ENCODE measurements around the gene LRRIQ1.

Gene LRRIQ1, protein sequence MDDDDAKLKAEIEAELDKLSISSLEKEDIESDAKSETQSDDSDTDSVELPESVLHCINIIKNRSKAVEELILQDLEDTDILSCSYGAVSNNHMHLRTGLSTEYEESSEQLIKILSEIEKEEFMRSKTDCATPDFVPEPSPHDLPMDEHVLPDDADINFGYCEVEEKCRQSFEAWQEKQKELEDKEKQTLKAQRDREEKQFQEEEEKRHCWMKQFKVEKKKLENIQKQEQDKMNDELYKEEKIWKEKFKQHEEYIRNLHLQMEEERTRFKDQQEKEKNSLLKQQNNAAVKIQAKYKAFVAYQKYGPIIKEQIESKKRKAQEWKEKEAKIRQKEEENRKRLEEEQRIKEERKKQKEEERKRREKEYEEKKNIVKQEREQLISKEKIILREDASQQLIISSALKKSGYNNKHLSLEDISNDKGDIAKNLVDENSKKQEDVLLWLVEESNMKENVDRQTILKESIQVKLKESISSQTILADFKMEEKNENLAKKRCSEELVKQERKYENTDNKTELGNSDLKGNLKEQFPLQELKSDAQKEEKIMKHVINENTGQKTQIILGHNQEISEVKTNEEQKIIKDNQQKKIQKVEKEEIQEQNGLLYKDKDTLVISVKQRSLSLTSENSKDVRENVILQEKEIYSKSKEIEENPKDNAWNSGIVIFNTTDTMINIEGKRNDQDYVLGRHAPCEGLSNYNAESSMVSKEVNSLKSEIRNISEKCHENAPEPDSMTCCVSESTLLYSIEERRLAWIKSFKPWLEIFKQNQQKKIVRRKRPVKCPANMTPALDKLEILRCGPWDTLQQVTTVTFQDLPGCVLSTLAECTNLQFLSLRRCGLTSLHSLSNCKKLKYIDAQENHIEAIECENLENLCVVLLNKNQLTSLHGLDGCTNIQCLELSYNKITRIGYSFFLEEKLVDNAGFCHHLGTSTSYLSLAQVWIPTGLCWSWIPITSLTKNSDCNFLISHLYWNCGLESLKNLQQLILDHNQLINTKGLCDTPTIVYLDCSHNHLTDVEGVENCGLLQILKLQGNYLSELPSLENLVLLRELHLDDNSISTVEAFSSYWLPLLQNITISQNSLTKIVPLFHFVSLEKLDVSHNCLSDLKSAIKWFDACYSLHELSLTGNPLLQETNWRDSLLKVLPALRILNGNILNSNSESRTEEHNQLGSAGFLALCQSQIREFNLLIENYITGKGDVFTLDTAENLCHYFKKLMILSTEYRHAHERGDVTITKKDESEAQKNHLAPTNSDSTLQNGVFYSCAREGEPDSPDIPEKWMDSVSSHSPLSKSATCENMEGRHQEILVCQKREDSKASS (N-terminal part only)

DNA sequence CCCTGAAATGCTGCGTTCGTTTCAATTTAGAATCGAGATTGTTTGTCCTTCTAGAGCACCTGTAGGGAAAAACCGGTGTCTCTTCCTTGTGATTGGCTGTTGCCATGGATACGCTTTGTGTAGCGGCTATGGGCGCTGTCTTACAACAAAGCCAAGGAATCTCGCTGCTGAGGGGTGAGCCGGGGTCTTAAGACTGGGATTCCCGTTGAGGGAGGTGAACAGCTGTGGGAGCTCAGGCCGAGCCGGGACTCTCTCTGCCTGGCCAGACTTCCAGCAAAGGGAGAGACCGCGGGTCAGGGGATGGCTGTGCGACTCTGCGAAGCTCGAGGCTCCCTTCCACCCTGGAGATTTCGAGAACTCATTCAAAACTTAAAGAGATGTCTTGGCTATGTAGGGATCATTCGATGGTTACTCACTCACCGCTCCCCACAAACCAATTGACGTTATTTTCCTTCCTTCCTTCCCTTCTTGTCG lies at the start of gene LRRIQ1, which contains the start of gene TSPAN19:
Gene LRRIQ1, plus strand, starts transcription at position 118 of the 474 bp plus-strand sequence. CDS start 1,826 bp downstream, outside the sequence.
Gene TSPAN19, minus strand, starts transcription at position 44 of the 474 bp plus-strand sequence. CDS start 6,331 bp downstream, outside the sequence.
- no peaks in the 10 kb centered on the region for H3K36me3 ChIP-seq (ENCODE audit: insufficient read depth, low read length)
- H3K79me2 ChIP-seq (ENCODE audit: insufficient read depth, low read length) = no peaks in the 10 kb centered on the region
- TF ChIP-seq, protein P1, sequence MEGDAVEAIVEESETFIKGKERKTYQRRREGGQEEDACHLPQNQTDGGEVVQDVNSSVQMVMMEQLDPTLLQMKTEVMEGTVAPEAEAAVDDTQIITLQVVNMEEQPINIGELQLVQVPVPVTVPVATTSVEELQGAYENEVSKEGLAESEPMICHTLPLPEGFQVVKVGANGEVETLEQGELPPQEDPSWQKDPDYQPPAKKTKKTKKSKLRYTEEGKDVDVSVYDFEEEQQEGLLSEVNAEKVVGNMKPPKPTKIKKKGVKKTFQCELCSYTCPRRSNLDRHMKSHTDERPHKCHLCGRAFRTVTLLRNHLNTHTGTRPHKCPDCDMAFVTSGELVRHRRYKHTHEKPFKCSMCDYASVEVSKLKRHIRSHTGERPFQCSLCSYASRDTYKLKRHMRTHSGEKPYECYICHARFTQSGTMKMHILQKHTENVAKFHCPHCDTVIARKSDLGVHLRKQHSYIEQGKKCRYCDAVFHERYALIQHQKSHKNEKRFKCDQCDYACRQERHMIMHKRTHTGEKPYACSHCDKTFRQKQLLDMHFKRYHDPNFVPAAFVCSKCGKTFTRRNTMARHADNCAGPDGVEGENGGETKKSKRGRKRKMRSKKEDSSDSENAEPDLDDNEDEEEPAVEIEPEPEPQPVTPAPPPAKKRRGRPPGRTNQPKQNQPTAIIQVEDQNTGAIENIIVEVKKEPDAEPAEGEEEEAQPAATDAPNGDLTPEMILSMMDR (IDR thresholded peaks at IDR 0.05; ENCODE audit: low read length) = no peak
- no peak for TF ChIP-seq EZH2 (IDR thresholded peaks at IDR 0.05; ENCODE audit: borderline replicate concordance, low read length)
- no peaks in the 10 kb centered on the region for H4K20me1 ChIP-seq (ENCODE audit: insufficient read depth, low read length)
- no peaks in the 10 kb centered on the region for H3K4me1 ChIP-seq (ENCODE audit: insufficient read depth, low read length, severe bottlenecking)
- no peak within 1 kb of the TSS for H2AFZ ChIP-seq (ENCODE audit: low read length)
- H3K27me3 ChIP-seq (ENCODE audit: insufficient read depth, low read length) = no peaks in the 10 kb centered on the region
- H3K4me2 ChIP-seq (ENCODE audit: low read length) = 0 out of 2 replicates have a peak within 1 kb of the TSS, but pooled peaks have one; percentile 0
- no peaks in the 10 kb centered on the region; the same call in 1 of the 2 replicates for H3F3A ChIP-seq (ENCODE audit: insufficient read depth, low read length)
- H3K9me2 ChIP-seq (ENCODE audit: low read depth, low read length) = no peaks in the 10 kb centered on the region; the same call in 1 of the 2 replicates
- no peak within 1 kb of the TSS for H3K4me3 ChIP-seq (ENCODE audit: low read depth, low read length, poor library complexity, severe bottlenecking)
- H3K9me3 ChIP-seq (ENCODE audit: low read length) = no peaks in the 10 kb centered on the region
- no peak within 1 kb of the TSS for H3K9ac ChIP-seq (ENCODE audit: low read length)
- H3K27ac ChIP-seq (ENCODE audit: low read depth, low read length, poor library complexity, severe bottlenecking) = no peak within 1 kb of the TSS

DNA sequence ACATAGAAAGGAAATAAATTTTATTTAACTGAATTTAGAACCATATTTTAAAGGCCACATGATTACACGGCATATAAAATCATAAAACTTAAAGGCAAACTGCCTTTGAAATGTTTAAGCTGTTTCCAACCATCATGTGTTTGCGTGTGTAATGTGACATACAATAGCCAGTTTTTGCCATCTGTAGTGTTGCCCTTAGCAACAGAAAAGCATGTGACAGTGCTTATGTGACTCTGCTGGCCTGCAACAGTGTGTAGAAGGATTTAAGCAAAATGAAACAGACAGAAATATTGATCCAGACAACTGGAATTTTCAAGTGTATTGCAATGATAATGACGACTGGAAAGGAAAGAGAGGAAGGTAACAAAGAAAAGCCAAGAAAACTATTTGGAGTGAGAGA lies 49.6 kb upstream of the LRRIQ1 start:
- Histone ChIP-seq H3F3A (ENCODE audit: insufficient read depth, low read length) (no peaks in the 10 kb centered on the region), H3K79me2 (ENCODE audit: insufficient read depth, low read length) (no peaks in the 10 kb centered on the region), H3K9me3 (ENCODE audit: low read length) (no peaks in the 10 kb centered on the region), H3K4me1 (ENCODE audit: insufficient read depth, low read length, severe bottlenecking) (no peaks in the 10 kb centered on the region), H3K9me2 (ENCODE audit: low read depth, low read length) (no peaks in the 10 kb centered on the region), H3K36me3 (ENCODE audit: insufficient read depth, low read length) (no peaks in the 10 kb centered on the region), H2AFZ (ENCODE audit: low read length) (no peak overlapping the region), H3K4me2 (ENCODE audit: low read length) (no peak overlapping the region), H4K20me1 (ENCODE audit: insufficient read depth, low read length) (no peaks in the 10 kb centered on the region), H3K27ac (ENCODE audit: low read depth, low read length, poor library complexity, severe bottlenecking) (no peak overlapping the region), H3K4me3 (ENCODE audit: low read depth, low read length, poor library complexity, severe bottlenecking) (no peak overlapping the region), H3K9ac (ENCODE audit: low read length) (no peak overlapping the region), H3K27me3 (ENCODE audit: insufficient read depth, low read length) (no peaks in the 10 kb centered on the region)
- TF ChIP-seq EZH2 (IDR thresholded peaks at IDR 0.05; ENCODE audit: borderline replicate concordance, low read length) = no peak
- TF ChIP-seq, protein P1 (IDR thresholded peaks at IDR 0.05; ENCODE audit: low read length) = no peak

DNA sequence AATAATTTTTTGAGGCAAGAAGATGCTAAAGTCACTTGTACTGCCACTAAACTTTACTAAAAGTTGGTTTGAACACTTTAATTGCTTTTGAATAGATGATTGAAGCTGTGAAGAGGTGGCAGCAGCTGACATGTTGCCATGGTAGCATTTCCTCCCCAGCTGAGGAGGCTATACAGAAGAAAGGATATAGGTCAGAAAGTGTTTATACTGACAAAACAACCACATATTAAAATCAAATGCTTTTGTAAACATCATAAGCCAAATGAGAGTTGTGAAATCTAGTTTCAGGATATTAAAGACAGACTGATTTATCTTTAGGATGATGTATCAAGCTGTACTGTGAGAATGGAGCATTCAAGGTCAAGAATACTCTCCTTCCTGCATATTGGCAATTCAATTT lies 41.7 kb upstream of the LRRIQ1 start:
- Histone ChIP-seq H3K4me2 (ENCODE audit: low read length) (no peak overlapping the region), H3K27me3 (ENCODE audit: insufficient read depth, low read length) (no peaks in the 10 kb centered on the region), H3K4me1 (ENCODE audit: insufficient read depth, low read length, severe bottlenecking) (no peaks in the 10 kb centered on the region), H3K9ac (ENCODE audit: low read length) (no peak overlapping the region), H4K20me1 (ENCODE audit: insufficient read depth, low read length) (no peaks in the 10 kb centered on the region), H3K36me3 (ENCODE audit: insufficient read depth, low read length) (no peaks in the 10 kb centered on the region), H3K79me2 (ENCODE audit: insufficient read depth, low read length) (no peaks in the 10 kb centered on the region), H3K9me3 (ENCODE audit: low read length) (no peaks in the 10 kb centered on the region), H3K4me3 (ENCODE audit: low read depth, low read length, poor library complexity, severe bottlenecking) (no peak overlapping the region), H3F3A (ENCODE audit: insufficient read depth, low read length) (no peaks in the 10 kb centered on the region), H3K27ac (ENCODE audit: low read depth, low read length, poor library complexity, severe bottlenecking) (no peak overlapping the region), H3K9me2 (ENCODE audit: low read depth, low read length) (no peaks in the 10 kb centered on the region), H2AFZ (ENCODE audit: low read length) (no peak overlapping the region)
- TF ChIP-seq, protein P1 (IDR thresholded peaks at IDR 0.05; ENCODE audit: low read length) = no peak
- no peak for TF ChIP-seq EZH2 (IDR thresholded peaks at IDR 0.05; ENCODE audit: borderline replicate concordance, low read length)
